HG03139 (cell line): Measurements from ENCODE around the gene NKD1.

Source experiments
- ATAC-seq: cut with Tn5 transposase; IDR thresholded peaks from one replicate; pipeline ENCODE4 v1.9.1; 2021; ENCODE audit not compliant: unreplicated experiment

NKD1 gene

DNA sequence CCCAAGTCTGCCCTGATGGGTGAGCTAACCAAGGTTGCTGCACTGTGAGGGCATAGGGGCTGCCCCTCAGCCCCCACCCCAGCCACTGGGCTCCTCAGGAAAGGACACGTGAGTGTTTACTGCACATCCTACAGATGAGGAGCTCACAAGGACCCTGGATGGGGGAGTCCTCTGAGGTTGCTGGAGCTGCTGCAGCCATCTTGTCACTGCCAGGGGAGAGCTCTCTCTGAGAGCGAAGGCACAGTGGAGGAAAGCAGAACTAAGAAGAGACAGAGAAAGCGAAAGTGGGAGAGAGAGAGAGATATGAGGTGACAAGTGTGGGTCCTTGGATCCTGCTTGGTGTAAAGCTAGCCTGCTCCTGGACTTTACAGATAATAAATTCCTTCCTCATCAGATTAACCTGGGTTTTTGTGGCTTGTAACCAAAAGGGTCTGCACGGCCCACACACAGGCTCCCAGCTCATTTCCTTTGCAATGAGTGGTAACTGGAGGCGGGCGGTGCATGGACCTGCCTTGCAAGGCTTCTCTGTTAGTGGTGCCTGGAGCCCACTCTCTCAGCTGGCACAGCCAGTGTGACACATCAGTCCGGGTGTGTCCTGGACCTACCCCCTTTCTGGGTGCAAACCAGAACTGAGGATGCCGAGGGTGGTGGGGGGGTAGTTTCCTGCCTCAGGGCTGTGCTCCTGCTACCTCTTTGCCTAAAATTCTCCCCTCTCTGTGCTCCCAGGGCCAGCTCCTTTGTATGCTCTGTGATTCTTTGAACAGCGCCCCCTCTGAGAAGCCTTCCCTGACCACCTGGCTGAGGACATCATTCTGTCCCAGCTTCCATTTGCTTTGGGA is 118.7 kb downstream of the NKD1 start:
- peak; percentile 86 for ATAC-seq

DNA sequence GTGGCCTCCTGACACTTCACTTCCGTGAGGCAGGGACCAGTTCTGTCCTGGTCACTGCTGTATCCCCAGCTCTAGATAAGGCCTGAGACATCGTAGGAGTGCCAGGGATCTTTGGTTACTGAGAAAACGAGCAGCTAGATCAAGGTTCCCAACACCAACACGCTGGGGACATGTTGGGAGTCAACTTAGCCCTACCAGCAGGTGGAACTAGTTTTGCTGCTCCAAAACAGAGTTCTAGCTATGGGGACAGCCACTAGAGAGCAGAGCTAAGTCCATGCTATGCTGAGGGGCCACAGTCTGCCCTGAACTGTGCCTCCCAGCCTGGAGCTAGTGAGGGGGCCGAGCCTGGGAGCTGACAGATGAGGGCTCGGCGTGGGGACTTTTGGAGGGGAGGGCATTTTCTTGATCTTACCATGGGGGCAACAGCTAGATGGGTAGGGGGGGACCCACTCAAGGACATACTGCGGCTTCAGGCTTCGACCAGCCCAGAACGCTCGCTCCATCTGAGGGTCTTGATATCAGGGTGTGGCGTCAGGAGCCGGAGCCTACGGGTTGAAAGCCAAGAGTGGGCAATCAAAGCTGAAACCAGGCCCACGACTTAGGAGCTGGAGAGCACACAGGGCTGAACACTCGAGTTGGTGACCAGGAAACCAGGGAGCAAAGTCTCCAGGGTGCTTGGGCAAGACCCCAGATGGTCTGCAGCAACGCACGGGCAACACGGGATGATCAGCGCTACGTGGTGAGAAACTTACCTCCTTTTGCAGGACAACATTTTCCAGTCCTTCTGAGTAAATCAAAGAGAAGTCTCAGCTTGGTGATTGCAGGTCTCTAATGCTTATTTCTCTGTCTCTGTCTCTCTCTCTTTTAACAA is 119.5 kb downstream of the NKD1 start:
- ATAC-seq: no peak

DNA sequence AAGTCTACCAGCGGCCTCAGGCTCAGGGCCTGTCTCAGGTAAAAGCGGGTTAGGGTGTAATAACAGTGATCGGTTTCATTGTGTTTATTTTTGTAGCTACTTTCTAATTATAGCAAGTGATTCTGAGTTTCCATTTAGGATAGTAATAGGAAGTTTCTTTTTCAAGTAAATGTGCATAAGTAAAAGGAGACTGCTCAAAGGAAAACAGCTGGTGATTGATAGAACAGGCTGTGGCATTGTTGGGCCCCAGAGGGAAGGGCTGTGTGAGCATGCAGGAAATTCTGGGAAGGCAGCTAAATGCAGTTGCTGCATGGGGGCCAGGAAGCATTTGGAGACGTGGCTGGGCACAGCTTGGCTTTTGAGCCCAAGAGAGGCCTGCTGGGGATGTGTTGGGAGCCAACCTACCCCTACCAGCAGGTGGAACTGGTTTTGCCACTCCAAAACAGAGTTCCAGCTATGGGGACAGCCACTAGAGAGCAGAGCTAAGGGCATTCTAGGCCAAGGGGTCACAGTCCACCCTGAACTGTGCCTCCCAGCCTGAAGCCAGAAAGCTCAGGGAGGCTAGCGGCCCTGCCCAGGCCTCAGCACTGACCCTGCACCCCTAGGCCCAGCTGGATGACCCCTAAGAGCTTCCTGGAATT is 120.3 kb downstream of the NKD1 start:
- ATAC-seq: no peak

DNA sequence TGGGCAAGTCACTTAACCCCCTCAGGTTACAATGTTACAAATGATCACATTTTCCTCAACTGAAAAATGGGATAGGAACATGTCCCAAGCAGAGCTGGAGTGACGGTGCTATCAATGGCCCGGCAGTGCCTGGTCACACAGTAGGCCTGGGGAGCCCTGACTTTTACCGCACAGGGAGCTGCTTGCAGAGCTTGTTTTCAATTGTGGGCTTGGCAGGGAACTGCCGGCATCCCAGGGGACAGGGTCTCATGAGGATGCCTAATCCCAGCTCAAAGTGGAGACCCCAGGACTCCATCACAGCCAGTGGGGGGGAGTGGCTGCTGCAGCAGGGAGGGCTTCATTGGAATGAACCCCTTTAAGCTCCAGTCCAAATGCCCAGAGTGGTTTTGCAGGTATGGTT is 121.5 kb downstream of the NKD1 start:
- no peak for ATAC-seq

DNA sequence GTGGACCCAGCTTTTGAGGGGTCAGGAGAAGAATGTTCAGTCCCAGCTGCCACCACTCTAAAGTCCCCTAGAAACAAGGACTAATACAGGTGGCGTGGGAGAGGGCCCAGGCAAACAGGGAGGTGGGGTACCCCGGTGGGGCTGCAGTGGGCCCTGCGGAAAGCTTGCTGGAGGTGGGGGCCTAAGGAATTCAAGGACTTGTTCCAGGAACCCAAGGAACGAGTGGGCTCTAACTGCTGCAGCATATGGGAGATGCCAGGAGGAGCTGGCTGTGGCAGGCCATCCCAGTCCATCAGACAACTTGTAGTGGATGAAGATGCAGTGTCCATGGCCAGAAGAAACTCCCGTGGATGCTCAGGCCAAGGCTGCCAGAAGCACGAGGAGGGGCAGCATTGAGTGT is 122.3 kb downstream of the NKD1 start:
- ATAC-seq: no peak

DNA sequence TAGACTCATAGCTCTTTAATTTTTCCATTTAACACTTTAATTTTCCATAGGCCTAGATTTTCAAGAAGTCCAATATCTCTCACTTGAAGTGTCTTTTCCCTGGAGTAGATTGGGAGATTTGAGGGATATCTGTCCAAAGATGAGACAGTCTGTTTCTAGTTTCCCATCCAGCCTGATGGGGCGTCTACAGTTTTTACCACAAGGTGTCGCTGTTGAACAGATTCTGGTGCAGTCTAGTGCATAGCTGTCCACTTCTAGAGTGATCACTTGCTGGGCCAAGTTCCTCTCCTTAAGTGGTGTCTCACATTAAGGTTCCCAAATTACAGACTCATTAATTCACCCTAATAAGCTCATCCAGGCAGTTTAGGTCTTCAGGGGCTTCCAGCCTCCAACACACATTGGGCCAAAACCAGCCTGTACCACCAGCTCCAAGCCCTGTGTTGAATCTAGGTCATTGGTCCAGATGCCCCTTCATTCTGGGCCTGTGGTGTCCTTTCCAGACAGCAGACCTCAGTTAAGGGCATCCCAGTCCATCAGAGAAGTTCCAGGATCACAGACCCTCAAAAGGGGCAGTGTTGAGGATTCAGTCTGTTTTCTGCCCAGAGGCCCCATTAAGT is 123.6 kb downstream of the NKD1 start:
- ATAC-seq: no peak

DNA sequence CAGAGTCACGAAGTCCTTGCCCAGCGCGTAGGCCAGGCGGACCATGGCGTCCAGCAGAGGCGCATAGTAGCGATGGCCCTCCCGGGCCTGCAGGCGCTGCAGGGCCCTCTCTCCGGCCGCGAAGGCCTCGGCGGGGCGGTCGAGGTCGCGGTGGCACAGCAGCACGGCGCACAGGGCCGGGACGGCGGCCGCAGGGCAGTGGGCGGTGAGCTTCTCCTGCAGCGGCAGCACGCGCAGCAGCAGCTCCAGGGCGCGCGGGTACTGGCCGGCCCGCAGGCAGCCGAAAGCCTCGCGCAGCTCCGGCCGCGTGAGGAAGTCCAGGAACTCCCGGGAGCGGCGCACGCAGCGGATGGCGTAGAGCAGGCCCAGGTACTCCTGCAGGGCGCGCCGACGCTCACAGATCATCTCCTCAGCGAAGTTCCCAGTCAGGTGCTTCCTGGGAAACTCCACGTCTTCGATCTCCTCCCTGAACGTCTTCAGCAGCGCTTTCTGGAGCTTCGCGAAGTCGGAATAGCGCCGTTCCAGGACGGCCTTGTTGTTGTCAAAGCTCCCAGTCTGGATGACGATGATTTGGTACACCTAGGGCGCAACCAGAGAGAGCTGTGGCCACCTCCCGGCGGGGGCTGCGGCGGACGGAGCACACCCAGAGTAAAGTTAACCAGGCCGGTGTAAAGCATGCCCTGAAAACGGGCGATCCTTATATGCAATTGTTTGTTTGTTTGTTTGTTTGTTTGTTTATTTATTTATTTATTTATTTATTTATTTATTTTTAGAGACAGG is 125.5 kb downstream of the NKD1 start:
- ATAC-seq: no peak

DNA sequence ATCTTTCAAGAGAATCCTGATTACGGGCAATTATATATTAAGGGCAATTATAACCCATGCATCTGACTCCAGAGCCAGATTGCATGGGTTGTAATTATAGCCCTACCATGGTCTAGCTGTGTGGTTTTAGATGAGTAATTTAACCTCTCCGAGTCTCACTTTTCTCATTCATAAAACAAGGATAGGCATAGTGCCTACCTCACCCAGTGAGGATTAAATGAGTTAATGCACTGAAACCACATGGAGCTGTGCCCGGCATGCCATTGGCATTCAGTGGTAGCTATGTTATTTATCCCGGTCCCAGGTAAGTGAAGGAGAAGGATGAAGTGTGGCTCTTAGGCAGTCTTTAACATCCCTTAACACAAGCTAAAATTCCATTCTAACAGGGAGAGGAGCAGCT is 126.6 kb downstream of the NKD1 start:
- ATAC-seq: no peak

DNA sequence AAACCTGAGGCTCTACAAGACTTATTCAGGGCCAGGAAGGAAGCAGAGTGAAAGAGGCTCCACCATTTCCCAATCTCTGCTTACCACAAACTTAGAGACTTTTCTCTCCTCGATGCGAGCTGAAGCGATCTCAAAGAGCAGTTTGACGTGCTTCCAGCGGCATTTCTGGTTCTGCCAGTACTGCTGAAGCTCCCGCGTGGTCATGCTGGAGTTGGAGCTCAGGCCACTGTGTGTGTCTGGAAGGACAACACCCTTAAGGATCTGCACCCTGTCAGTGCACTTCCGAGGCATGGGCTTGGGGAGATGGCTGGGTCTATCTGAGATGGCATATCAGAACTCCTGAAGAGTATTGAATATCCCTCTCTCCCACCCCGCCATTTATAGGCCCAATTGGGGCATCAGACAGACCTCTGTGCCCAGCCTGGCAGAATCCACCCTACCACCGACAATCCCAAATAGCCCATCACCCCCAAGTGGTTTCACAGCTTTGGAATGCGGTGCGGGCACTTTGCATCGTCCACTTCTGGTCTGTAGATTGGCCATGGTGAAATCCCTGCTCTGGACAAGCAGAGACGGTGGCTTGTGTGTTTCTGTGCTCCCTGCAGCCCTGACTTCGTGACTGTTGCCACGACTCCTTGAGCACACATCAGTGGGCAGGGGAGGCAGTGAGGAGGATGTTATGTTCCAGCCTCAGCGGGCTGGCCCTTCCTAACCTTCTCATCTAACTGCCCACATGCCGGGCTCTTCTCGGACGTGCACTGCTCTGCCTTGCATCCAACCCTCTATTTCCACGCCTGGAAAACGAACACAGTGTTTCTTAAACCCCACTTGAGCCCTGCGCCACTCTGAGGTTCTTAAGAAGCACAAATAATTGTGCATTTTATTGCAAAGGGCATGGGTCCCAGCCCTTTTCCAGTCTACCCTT is 127.8 kb downstream of the NKD1 start:
- ATAC-seq: no peak

DNA sequence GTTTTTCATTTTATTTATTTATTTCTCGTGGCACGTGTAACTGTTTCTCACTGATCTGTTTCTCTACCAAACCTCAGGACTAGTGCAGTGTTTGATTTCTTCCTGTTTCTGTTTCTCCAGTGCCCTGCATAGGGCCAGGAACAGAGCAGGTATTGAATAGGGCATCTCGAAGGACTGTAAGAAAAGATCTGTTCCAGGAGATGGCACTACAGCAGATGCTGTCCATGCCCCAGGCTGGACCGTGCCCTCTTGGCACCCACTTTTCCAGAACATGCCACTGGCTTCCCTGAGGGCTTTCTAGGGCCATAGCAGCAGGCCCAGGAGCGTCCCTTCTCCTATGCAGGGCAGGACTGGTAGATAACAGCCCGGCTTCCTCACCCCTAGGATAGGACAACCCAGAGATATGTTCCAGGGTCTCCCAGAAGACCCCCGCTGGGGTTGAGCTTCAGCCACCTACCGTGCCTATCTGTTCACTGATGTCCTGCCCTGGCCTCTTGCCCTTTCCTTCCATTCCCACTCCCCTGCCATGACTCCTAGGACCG is 128.6 kb downstream of the NKD1 start:
- ATAC-seq: no peak

DNA sequence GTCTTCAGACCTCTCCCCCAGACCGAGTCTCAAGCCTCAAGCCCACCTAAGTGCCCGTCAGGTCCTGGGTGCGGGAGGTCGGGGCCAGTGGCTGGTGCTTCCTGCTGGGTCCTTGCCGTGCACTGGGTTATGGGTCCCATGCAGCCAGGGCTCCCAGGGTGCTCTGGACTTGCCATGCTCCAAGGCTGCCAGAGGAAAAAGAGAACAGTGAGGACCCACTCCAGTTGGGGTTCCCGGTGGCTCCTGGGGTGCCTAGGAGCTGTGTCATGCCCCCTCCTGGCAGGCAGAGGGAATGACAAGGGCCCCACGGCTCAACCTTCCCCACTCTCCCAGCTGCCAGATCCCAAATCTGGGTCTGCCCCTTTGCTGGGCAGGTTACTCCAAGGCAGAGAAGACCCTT is 129.2 kb downstream of the NKD1 start:
- ATAC-seq: no peak

DNA sequence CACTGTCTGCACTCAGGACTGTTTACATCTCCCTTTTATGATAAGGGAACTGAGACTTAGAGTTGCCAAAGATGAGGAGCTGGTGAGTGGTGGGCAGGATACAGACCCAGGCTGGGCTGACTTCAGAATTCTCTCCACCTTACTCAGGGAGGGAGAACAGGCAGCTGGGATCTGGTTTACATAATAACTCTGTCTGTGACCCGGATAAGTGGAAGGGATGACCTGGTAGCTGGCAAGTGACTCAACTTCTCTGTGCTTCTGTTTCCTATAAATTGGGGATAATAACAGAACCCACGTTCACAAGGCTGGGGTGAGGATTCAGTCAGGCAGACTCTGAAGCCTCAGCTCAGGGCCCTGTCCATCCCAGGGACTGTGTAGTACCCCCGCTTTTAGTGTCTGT is 130.3 kb downstream of the NKD1 start:
- ATAC-seq: no peak

DNA sequence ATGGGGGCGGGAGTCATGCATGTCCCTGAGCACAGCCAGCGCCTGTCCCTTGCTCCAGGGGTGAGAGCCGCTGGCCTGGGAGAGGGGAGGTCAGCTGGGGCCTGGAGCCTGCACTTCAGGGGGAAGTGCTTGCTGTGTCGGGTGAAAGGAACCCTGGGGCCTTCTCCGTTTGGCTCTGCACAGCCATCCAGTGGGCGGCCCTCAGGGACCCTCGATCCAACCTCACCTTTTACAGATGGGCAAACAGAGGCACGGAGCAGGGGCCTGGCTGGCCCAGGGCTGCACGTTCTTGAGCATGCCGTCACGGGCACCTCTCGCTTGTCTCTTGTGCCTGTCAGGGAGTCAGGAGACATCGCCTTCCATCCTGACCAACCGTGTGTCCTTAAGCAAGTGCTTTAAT is 131.1 kb downstream of the NKD1 start:
- no peak for ATAC-seq

DNA sequence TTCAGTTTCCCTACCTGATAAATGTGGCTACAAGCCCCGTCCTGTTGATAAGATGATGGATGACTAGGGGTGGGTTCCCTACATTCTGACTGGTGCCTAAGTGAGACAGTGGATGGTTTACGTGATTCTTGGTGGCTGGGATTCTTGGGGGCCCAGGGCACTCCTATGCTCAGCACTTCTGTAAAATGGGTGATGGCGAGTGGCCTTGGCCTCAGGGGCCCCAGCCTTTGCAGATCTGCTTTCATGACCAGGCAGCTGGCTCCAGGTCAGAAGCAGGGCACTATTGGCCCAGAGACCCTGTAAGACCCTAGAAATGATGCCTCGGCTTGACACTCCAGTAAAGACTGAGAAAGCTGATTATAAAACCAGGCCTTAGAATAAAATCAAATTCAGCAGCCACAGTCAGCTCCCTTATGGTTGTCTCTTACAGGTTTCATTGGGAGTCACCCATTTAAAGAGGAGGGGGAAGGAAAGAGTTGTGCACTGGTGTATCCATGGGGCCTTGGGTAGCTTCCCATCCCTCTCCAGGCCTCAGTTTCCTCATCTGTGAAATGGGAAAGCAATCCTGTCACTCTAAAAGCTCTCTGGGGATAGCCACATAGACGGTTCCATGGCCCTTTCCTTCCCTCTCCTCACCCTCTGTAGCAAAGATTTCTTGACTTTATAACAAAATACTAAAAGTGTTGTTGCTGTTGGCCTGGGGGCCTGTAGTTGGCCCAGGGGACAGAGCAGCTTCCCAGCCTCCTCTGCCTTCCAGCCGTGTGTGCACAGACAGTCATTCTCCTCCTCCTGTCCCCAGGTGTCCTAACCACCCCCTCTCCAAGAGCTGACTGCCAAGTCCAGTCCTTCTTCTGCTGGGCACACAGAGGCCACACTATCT is 131.7 kb downstream of the NKD1 start:
- no peak for ATAC-seq

DNA sequence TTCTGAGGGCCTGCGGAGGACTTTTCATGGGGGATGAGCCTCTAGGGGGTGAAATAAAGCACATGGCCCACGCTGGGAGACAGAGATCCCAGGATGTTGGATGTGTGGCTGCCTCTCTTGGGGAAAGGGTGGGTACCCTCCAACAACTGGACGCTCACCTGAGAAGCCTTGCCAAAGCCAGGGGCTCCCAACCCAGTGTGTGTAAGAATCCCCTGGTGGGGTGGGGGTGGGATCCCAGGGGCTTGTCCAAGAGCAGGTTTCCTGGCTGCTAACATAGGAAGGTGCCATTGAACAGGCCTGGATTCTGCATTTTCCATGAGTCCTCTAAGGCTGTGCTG is 132.3 kb downstream of the NKD1 start:
- no peak for ATAC-seq

DNA sequence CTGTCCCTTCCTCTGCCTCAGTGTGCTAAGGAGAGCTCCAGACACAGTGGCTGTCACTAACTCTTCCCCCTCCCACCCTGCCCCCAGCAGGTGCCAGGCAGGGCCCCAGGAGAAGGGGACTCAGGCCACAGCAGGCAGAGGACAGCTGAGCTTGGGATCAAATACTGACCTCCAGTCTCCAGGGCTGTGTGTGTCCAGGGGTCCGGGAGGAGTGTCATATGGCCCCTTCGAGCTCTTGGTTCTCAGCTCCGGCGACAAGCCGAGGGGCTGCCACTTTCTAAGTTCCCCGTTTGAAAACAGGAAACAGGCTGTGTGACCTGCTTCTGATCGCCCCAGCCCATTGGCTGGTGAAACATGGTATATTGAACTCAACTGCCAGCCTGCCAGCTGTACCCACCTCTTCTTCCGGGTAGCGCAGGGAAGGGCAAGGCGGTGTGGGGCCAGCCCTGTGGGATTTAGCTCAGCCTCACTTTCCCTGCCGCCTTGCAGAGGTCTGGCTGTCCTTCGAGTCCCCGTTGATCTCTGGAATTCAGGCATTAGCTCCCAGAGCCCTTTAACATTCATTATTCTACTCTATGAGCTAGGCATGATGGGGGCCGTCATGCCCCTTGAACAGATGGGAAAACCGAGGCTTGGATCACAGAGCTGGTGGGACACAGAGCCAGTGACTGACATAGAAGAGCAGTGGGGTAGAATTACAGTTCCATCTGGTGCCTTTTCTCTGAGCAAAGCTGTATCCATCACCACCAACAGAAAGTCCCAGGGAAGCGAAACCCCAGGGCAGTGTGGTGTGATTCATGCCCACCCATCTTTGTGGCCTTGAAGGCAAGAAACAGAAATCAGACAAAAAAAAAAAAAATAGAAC is 133.1 kb downstream of the NKD1 start, which contains the start of gene SNX20:
Gene SNX20, minus strand, starts transcription at position 292 of the 865 bp plus-strand sequence. CDS start 3,786 bp downstream, outside the sequence.
- ATAC-seq: peak; percentile 51

DNA sequence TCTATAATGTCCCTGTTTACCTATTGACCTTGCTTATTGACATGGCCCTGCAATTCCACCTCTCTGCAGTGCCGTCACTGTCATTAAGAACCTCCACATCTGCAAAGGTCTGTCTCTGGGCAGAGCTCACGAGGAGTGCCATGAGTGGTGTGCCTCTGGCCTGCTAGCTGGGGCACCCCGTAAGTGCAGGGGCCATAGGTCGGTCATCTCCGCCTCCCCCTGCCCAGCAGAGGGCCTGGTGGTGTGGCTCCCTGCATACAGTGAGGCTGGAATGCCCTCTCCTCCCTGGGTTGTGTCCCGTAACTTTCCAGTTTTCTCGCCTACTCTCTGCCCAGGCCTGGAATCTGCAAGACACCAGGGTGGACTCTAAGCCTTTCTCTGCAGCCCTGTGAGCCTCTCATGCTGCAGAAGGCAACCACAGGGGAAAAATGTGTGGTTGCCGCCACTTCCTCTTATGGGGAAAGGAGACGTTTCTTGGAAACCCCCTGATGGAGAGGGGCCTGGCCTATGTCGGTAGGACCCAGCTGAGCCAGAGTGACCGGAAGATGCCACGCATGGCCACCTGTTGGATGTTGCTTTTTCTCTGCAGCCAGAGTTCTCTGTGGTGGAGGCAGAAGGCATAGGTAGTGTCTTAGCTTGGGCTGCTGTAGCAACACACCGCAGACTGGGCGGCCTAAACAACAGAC is 135.6 kb downstream of the NKD1 start:
- peak; percentile 45 for ATAC-seq
